Spleen (tissue), 11 donors: ENCODE measurements around the gene CADM2. TPM values are rescaled to one million over a fixed set of nuclear protein-coding genes. Genes with fewer than 3 reads are reported as not detected.

ENCODE experiments used
- DNase-seq: peaks from one replicate; pipeline ENCODE4 v3.0.0-alpha.2; 2020
- H3K27ac ChIP-seq, 8 donors: fragments of 200-600 bp; sonication (generic) in 7 of 8; 1 replicate in 4 of 8; 2 replicates in 4 of 8; pipeline versions ENCODE4 v1.5.0 to v1.8.0; 2016 to 2021; ENCODE audit warnings: inconsistent platforms in 4 of 8, mild to moderate bottlenecking in 4 of 8, moderate library complexity in 1 of 8
- H3K27me3 ChIP-seq, 7 donors: fragments of 200-600 bp; sonication (generic) in 6 of 7; replicated peaks in 1 of 7; 1 replicate in 4 of 7; 2 replicates in 3 of 7; pipeline versions ENCODE4 v1.5.0 to v1.8.0; 2016 to 2021; ENCODE audit warnings: inconsistent platforms in 3 of 7, mild to moderate bottlenecking in 1 of 7
- H3K36me3 ChIP-seq, 6 donors: fragments of 200-600 bp; sonication (generic) in 5 of 6; 1 replicate in 4 of 6; 2 replicates in 2 of 6; pipeline versions ENCODE4 v1.5.0 to v1.8.0; 2016 to 2021; ENCODE audit warnings: inconsistent platforms in 2 of 6
- H3K4me1 ChIP-seq, 6 donors: fragments of 200-600 bp; sonication (generic) in 5 of 6; 1 replicate in 3 of 6; 2 replicates in 3 of 6; pipeline versions ENCODE4 v1.5.0 to v1.8.0; 2016 to 2021; ENCODE audit warnings: inconsistent platforms in 3 of 6
- H3K4me3 ChIP-seq, 8 donors: fragments of 200-600 bp; sonication (generic) in 7 of 8; 1 replicate in 4 of 8; 2 replicates in 4 of 8; pipeline versions ENCODE4 v1.5.0 to v1.8.0; 2016 to 2021; ENCODE audit warnings: inconsistent platforms in 4 of 8, mild to moderate bottlenecking in 4 of 8, moderate library complexity in 2 of 8
- H3K9me3 ChIP-seq, 8 donors: fragments of 200-600 bp; sonication (generic) in 7 of 8; 1 replicate in 4 of 8; 2 replicates in 4 of 8; pipeline versions ENCODE4 v1.5.0 to v1.8.0; 2016 to 2021; ENCODE audit warnings: inconsistent platforms in 4 of 8
- POLR2A ChIP-seq, 3 donors: fragments of 450-650 bp; IDR thresholded peaks; one replicate each; pipeline ENCODE4 v1.5.1; 2017; ENCODE audit warnings: antibody characterized with exemption in 3 of 3, mild to moderate bottlenecking in 1 of 3
- POLR2AphosphoS5 ChIP-seq, 3 donors: sonication (generic); formaldehyde crosslinking; IDR thresholded peaks; one replicate each; pipeline ENCODE4 v1.5.1; 2017; ENCODE audit warnings: antibody characterized with exemption in 3 of 3
- WGBS, 5 donors: extraction: QIAGEN DNeasy Blood & Tissue Kit in 3 of 5; methylation state at CpG; one replicate each; pipeline versions ENCODE4 v1.1.5 to v1.1.7; 2013 to 2018; 5-methylcytosine and 5-hydroxymethylcytosine counted together
- intact Hi-C: fragments of 100-400 bp; cut with DNase I; formaldehyde crosslinking; loops from one replicate; pipeline ENCODE4 v1.15.0; 2023; ENCODE audit warnings: low total_unique reads
- polyA plus RNA-seq, 3 donors: library from polyadenylated mRNA; stranded (reverse); fragments of 200-250 nt; gene quantifications; one replicate each; pipeline ENCODE4 v1.2.1, GENCODE V29; 2013
- total RNA-seq, 7 donors: library from RNA; depleted of rRNA in 3 of 7; stranded (reverse); fragments of >200 nt in 3 of 7; fragmentation: NEBNext Ultra II Directional in 4 of 7; extraction: Animal tissue kit (Norgen Biotek cat#: 25700) in 4 of 7; gene quantifications; one replicate each; pipeline versions ENCODE4 v1.1.0 to v1.2.1, GENCODE V29; 2016 to 2021
- TF ChIP-seq, protein P1 (sequence below), 11 experiments: fragments of 200-600 bp in 7 of 11; fragments of 450-650 bp in 4 of 11; sonication (generic) in 4 of 11; IDR thresholded peaks in 8 of 11; conservative IDR thresholded peaks in 3 of 11; 1 replicate in 7 of 11; 2 replicates in 4 of 11; pipeline versions ENCODE4 v1.4.0 to v1.8.0; 2016 to 2021; ENCODE audit warnings: antibody characterized with exemption in 11 of 11, inconsistent platforms in 4 of 11, mild to moderate bottlenecking in 1 of 11
- donor health status: healthy with polysubstance abuse.
- donor health status: DM: no; HTN: no; CAD: no; lungs with moderate emphysema.
- donor health status: DM: no; HTN: no; CAD: no.
- donor health status: Bipolar disorder and iron deficiency.
- donor health status: healthy.
- donor health status: DM: no; HTN: no; CAD: no.
- donor health status: DM: yes; HTN: yes; CAD: no.

Gene CADM2
- total and polyA plus RNA-seq, 10 donors: 0.03 to 4.0 (median 1.0) TPM; not detected in 1

GRCh38 chr3:85427467-85427866 is 468.7 kb downstream of the CADM2 start:
- Histone ChIP-seq H3K4me3 (no peak overlapping the region), H3K27ac (no peak overlapping the region), H3K4me1 (no peaks in the 10 kb centered on the region), H3K36me3 (no peaks in the 10 kb centered on the region), H3K27me3 (no peaks in the 10 kb centered on the region), H3K9me3 (peaks cover 0 to 12% (median 6%) of the 10 kb centered on the region in 8 donors)
- intact Hi-C loops: no loop called here
- no peak for TF ChIP-seq POLR2A (IDR thresholded peaks at IDR 0.05)
- TF ChIP-seq POLR2AphosphoS5 (IDR thresholded peaks at IDR 0.05): no peak
- TF ChIP-seq, protein P1, sequence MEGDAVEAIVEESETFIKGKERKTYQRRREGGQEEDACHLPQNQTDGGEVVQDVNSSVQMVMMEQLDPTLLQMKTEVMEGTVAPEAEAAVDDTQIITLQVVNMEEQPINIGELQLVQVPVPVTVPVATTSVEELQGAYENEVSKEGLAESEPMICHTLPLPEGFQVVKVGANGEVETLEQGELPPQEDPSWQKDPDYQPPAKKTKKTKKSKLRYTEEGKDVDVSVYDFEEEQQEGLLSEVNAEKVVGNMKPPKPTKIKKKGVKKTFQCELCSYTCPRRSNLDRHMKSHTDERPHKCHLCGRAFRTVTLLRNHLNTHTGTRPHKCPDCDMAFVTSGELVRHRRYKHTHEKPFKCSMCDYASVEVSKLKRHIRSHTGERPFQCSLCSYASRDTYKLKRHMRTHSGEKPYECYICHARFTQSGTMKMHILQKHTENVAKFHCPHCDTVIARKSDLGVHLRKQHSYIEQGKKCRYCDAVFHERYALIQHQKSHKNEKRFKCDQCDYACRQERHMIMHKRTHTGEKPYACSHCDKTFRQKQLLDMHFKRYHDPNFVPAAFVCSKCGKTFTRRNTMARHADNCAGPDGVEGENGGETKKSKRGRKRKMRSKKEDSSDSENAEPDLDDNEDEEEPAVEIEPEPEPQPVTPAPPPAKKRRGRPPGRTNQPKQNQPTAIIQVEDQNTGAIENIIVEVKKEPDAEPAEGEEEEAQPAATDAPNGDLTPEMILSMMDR (IDR thresholded peaks at IDR 0.05 in 8 of 11, conservative IDR thresholded peaks at IDR 0.05 in 3 of 11): no peak
- WGBS, 5 donors: 49 to 67% (median 53%) methylated on average over 1 of the region's 1 CpG
- no peak for DNase-seq

- 66 to 77% (median 70%) methylated on average over 5 of the region's 5 CpGs for WGBS, 5 donors
- no peaks in the 10 kb centered on the region for H3K36me3 ChIP-seq
- no peaks in the 10 kb centered on the region for H3K4me1 ChIP-seq
- H3K27me3 ChIP-seq: no peaks in the 10 kb centered on the region
- H3K4me3 ChIP-seq: no peak overlapping the region
- no peak for TF ChIP-seq POLR2A (IDR thresholded peaks at IDR 0.05)
- TF ChIP-seq, protein P1 (IDR thresholded peaks at IDR 0.05 in 8 of 11, conservative IDR thresholded peaks at IDR 0.05 in 3 of 11): no peak
- no peak for TF ChIP-seq POLR2AphosphoS5 (IDR thresholded peaks at IDR 0.05)
- intact Hi-C loops: no loop called here
- H3K9me3 ChIP-seq: peaks cover 0 to 6% (median 0%) of the 10 kb centered on the region in 8 donors
- no peak overlapping the region for H3K27ac ChIP-seq
- no peak for DNase-seq
Measured at GRCh38 chr3:85432081-85432480, 473.3 kb downstream of the CADM2 start.

GRCh38 chr3:85433319-85433718 is 474.5 kb downstream of the CADM2 start:
- intact Hi-C loops: no loop called here
- Histone ChIP-seq H3K4me3 (no peak overlapping the region), H3K4me1 (no peaks in the 10 kb centered on the region), H3K36me3 (no peaks in the 10 kb centered on the region), H3K27me3 (no peaks in the 10 kb centered on the region), H3K27ac (no peak overlapping the region), H3K9me3 (peaks cover 0 to 6% (median 0%) of the 10 kb centered on the region in 8 donors)
- 66 to 87% (median 79%) methylated on average over 2 of the region's 2 CpGs for WGBS, 5 donors
- no peak for DNase-seq
- TF ChIP-seq, protein P1 (IDR thresholded peaks at IDR 0.05 in 8 of 11, conservative IDR thresholded peaks at IDR 0.05 in 3 of 11): no peak
- TF ChIP-seq POLR2A (IDR thresholded peaks at IDR 0.05) (no peak), POLR2AphosphoS5 (IDR thresholded peaks at IDR 0.05) (no peak)

DNA sequence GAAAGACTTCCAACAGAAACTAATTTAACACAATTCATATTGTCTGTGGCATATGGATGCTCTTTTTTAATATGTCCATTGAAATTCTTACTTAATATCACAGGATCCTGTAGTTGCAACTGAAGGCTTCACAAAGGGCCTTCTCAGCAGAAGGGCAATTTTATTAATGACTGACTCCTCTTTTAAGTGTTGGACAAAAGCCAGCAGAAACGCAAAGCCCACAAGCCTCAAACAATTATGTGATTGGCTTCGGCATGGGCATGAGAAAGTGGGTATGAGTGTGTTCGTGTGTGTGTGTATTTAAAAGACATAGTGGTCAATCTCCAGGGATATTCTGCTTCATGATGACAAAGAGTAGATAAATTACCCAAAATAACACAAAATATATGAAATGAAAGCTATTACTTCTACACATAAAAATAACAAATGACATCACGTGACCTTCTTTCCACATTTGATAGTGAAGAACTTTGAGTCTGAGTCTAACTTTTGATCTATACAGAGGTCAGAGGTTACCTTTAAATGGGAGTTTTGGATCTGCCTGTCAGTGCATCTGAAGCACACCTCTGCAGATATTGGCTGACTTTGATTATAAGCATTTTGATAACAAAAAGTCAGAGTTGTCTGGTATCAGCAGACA is 496.9 kb downstream of the CADM2 start:
- H3K4me3 ChIP-seq: no peak overlapping the region
- 68 to 86% (median 82%) methylated on average over 4 of the region's 4 CpGs for WGBS, 5 donors
- no peaks in the 10 kb centered on the region for H3K4me1 ChIP-seq
- TF ChIP-seq POLR2A (IDR thresholded peaks at IDR 0.05): no peak
- TF ChIP-seq, protein P1 (IDR thresholded peaks at IDR 0.05 in 8 of 11, conservative IDR thresholded peaks at IDR 0.05 in 3 of 11): no peak
- TF ChIP-seq POLR2AphosphoS5 (IDR thresholded peaks at IDR 0.05): no peak
- intact Hi-C loops: no loop called here
- DNase-seq: no peak
- H3K9me3 ChIP-seq: no peaks in the 10 kb centered on the region
- no peaks in the 10 kb centered on the region for H3K36me3 ChIP-seq
- H3K27ac ChIP-seq: no peak overlapping the region
- no peaks in the 10 kb centered on the region for H3K27me3 ChIP-seq
